ENCODE data around the gene ATG2B.

Gene ATG2B

GRCh38 chr14:96370528-96370927, 7.4 kb upstream of the ATG2B start:
- Histone ChIP-seq H3K27ac (replicated peaks; ENCODE audit: low read length) (no peak overlapping the region), H3K27me3 (ENCODE audit: control insufficient read depth in 3 of 3, insufficient read depth in 3 of 3, low read depth in 1 of 3, low read length in 3 of 3) (no peaks in the 10 kb centered on the region), H2BK5ac (ENCODE audit: low read length) (no peak overlapping the region), H2BK120ac (ENCODE audit: low read depth, low read length) (no peak overlapping the region), H4K8ac (ENCODE audit: low read depth, low read length) (no peak overlapping the region), H2AFZ (ENCODE audit: low read length) (no peak overlapping the region), H3K9me3 (replicated peaks in 1 of 2; ENCODE audit: control insufficient read depth in 2 of 2, insufficient read depth in 1 of 2, low read depth in 1 of 2, low read length in 2 of 2) (peaks cover 0 to 6% of the 10 kb centered on the region in 2 donors), H2BK12ac (ENCODE audit: low read length) (no peak overlapping the region), H3K79me1 (ENCODE audit: low read depth, low read length) (peaks cover 6% of the 10 kb centered on the region), H3K4me2 (ENCODE audit: insufficient read depth, low read length, poor library complexity, severe bottlenecking) (no peak overlapping the region), H2BK15ac (ENCODE audit: low read length) (no peak overlapping the region), H3K23ac (ENCODE audit: low read depth, low read length, poor library complexity) (no peak overlapping the region), H3K14ac (ENCODE audit: low read length) (no peak overlapping the region), H3K4me1 (ENCODE audit: control insufficient read depth in 2 of 2, insufficient read depth in 1 of 2, low read depth in 1 of 2, low read length in 2 of 2) (no peaks in the 10 kb centered on the region), H3K18ac (ENCODE audit: low read length) (no peak overlapping the region), H3K4ac (ENCODE audit: low read length) (no peak overlapping the region), H4K91ac (ENCODE audit: low read depth, low read length, poor library complexity) (no peak overlapping the region), H3K9ac (ENCODE audit: low read depth, low read length, poor library complexity) (no peak overlapping the region), H3K36me3 (replicated peaks in 1 of 2; ENCODE audit: control insufficient read depth in 2 of 2, insufficient read depth in 2 of 2, low read length in 2 of 2) (peaks cover 0 to 10% of the 10 kb centered on the region in 2 donors), H2AK5ac (ENCODE audit: low read depth, low read length) (no peak overlapping the region), H3K4me3 (ENCODE audit: low read length in 2 of 2) (no peak overlapping the region)
- no peak for DNase-seq (ENCODE audit: low spot score)
- WGBS, 2 donors (ENCODE audit: extremely low coverage in 2 of 2, insufficient read length in 2 of 2, insufficient replicate concordance in 1 of 2) = no CpG with 5 or more reads among the region's 5 CpGs

- Histone ChIP-seq H3K23ac (ENCODE audit: low read depth, low read length, poor library complexity) (no peak overlapping the region), H3K4ac (ENCODE audit: low read length) (no peak overlapping the region), H3K4me2 (ENCODE audit: insufficient read depth, low read length, poor library complexity, severe bottlenecking) (no peak overlapping the region), H3K36me3 (replicated peaks in 1 of 2; ENCODE audit: control insufficient read depth in 2 of 2, insufficient read depth in 2 of 2, low read length in 2 of 2) (peaks cover 0 to 10% of the 10 kb centered on the region in 2 donors), H3K79me1 (ENCODE audit: low read depth, low read length) (peaks cover 10% of the 10 kb centered on the region), H2BK15ac (ENCODE audit: low read length) (no peak overlapping the region), H3K9me3 (replicated peaks in 1 of 2; ENCODE audit: control insufficient read depth in 2 of 2, insufficient read depth in 1 of 2, low read depth in 1 of 2, low read length in 2 of 2) (peaks cover 0 to 6% of the 10 kb centered on the region in 2 donors), H3K4me3 (ENCODE audit: low read length in 2 of 2) (no peak overlapping the region), H4K8ac (ENCODE audit: low read depth, low read length) (no peak overlapping the region), H2AFZ (ENCODE audit: low read length) (no peak overlapping the region), H3K27me3 (ENCODE audit: control insufficient read depth in 3 of 3, insufficient read depth in 3 of 3, low read depth in 1 of 3, low read length in 3 of 3) (no peaks in the 10 kb centered on the region), H3K4me1 (ENCODE audit: control insufficient read depth in 2 of 2, insufficient read depth in 1 of 2, low read depth in 1 of 2, low read length in 2 of 2) (peaks cover 0 to 3% of the 10 kb centered on the region in 2 donors), H2BK120ac (ENCODE audit: low read depth, low read length) (no peak overlapping the region), H2AK5ac (ENCODE audit: low read depth, low read length) (no peak overlapping the region), H3K27ac (replicated peaks; ENCODE audit: low read length) (no peak overlapping the region), H2BK12ac (ENCODE audit: low read length) (no peak overlapping the region), H3K9ac (ENCODE audit: low read depth, low read length, poor library complexity) (no peak overlapping the region), H2BK5ac (ENCODE audit: low read length) (no peak overlapping the region), H4K91ac (ENCODE audit: low read depth, low read length, poor library complexity) (no peak overlapping the region), H3K18ac (ENCODE audit: low read length) (no peak overlapping the region), H3K14ac (ENCODE audit: low read length) (no peak overlapping the region)
- no CpG with 5 or more reads among the region's 1 CpG for WGBS, 2 donors (ENCODE audit: extremely low coverage in 2 of 2, insufficient read length in 2 of 2, insufficient replicate concordance in 1 of 2)
- no peak for DNase-seq (ENCODE audit: low spot score)
These were observed 5.4 kb upstream of the ATG2B start for GRCh38 chr14:96368534-96368933.

GRCh38 chr14:96364962-96365361, 1.8 kb upstream of the ATG2B start:
- H3K4me3 ChIP-seq (ENCODE audit: low read length in 2 of 2) = peak overlapping the region in 1 of 2 donors; percentile 94
- H2AFZ ChIP-seq (ENCODE audit: low read length) = no peak overlapping the region
- H4K91ac ChIP-seq (ENCODE audit: low read depth, low read length, poor library complexity) = no peak overlapping the region
- H2BK15ac ChIP-seq (ENCODE audit: low read length) = no peak overlapping the region
- H3K27ac ChIP-seq (replicated peaks; ENCODE audit: low read length) = no peak overlapping the region
- no peak overlapping the region for H2BK5ac ChIP-seq (ENCODE audit: low read length)
- no peak overlapping the region for H3K14ac ChIP-seq (ENCODE audit: low read length)
- no peak overlapping the region for H3K23ac ChIP-seq (ENCODE audit: low read depth, low read length, poor library complexity)
- peaks cover 0 to 7% of the 10 kb centered on the region in 2 donors for H3K36me3 ChIP-seq (replicated peaks in 1 of 2; ENCODE audit: control insufficient read depth in 2 of 2, insufficient read depth in 2 of 2, low read length in 2 of 2)
- WGBS, 2 donors (ENCODE audit: extremely low coverage in 2 of 2, insufficient read length in 2 of 2, insufficient replicate concordance in 1 of 2) = no CpG with 5 or more reads among the region's 1 CpG
- no peak overlapping the region for H3K18ac ChIP-seq (ENCODE audit: low read length)
- H3K4me1 ChIP-seq (ENCODE audit: control insufficient read depth in 2 of 2, insufficient read depth in 1 of 2, low read depth in 1 of 2, low read length in 2 of 2) = peaks cover 3 to 11% of the 10 kb centered on the region in 2 donors
- H4K8ac ChIP-seq (ENCODE audit: low read depth, low read length) = no peak overlapping the region
- H3K9me3 ChIP-seq (replicated peaks in 1 of 2; ENCODE audit: control insufficient read depth in 2 of 2, insufficient read depth in 1 of 2, low read depth in 1 of 2, low read length in 2 of 2) = peaks cover 0 to 6% of the 10 kb centered on the region in 2 donors
- H3K4me2 ChIP-seq (ENCODE audit: insufficient read depth, low read length, poor library complexity, severe bottlenecking) = no peak overlapping the region
- no peaks in the 10 kb centered on the region for H3K27me3 ChIP-seq (ENCODE audit: control insufficient read depth in 3 of 3, insufficient read depth in 3 of 3, low read depth in 1 of 3, low read length in 3 of 3)
- H3K9ac ChIP-seq (ENCODE audit: low read depth, low read length, poor library complexity) = no peak overlapping the region
- H3K79me1 ChIP-seq (ENCODE audit: low read depth, low read length) = peaks cover 9% of the 10 kb centered on the region
- H3K4ac ChIP-seq (ENCODE audit: low read length) = no peak overlapping the region
- H2AK5ac ChIP-seq (ENCODE audit: low read depth, low read length) = no peak overlapping the region
- no peak for DNase-seq (ENCODE audit: low spot score)
- H2BK12ac ChIP-seq (ENCODE audit: low read length) = no peak overlapping the region
- H2BK120ac ChIP-seq (ENCODE audit: low read depth, low read length) = no peak overlapping the region

- H3K4ac ChIP-seq (ENCODE audit: low read length) = no peak overlapping the region
- H3K14ac ChIP-seq (ENCODE audit: low read length) = peak overlapping the region; percentile 63
- H3K36me3 ChIP-seq (replicated peaks in 1 of 2; ENCODE audit: control insufficient read depth in 2 of 2, insufficient read depth in 2 of 2, low read length in 2 of 2) = no peaks in the 10 kb centered on the region
- H3K27ac ChIP-seq (replicated peaks; ENCODE audit: low read length) = no peak overlapping the region
- H2BK15ac ChIP-seq (ENCODE audit: low read length) = no peak overlapping the region
- H3K9me3 ChIP-seq (replicated peaks in 1 of 2; ENCODE audit: control insufficient read depth in 2 of 2, insufficient read depth in 1 of 2, low read depth in 1 of 2, low read length in 2 of 2) = no peaks in the 10 kb centered on the region
- H3K4me3 ChIP-seq (ENCODE audit: low read length in 2 of 2) = peak overlapping the region; percentile 94
- H3K18ac ChIP-seq (ENCODE audit: low read length) = peak overlapping the region; percentile 90
- H4K8ac ChIP-seq (ENCODE audit: low read depth, low read length) = no peak overlapping the region
- no peak for DNase-seq (ENCODE audit: low spot score)
- no peak overlapping the region for H2BK120ac ChIP-seq (ENCODE audit: low read depth, low read length)
- peaks cover 3 to 11% of the 10 kb centered on the region in 2 donors for H3K4me1 ChIP-seq (ENCODE audit: control insufficient read depth in 2 of 2, insufficient read depth in 1 of 2, low read depth in 1 of 2, low read length in 2 of 2)
- no peak overlapping the region for H2AK5ac ChIP-seq (ENCODE audit: low read depth, low read length)
- peak overlapping the region; percentile 80 for H3K9ac ChIP-seq (ENCODE audit: low read depth, low read length, poor library complexity)
- H3K27me3 ChIP-seq (ENCODE audit: control insufficient read depth in 3 of 3, insufficient read depth in 3 of 3, low read depth in 1 of 3, low read length in 3 of 3) = no peaks in the 10 kb centered on the region
- peak overlapping the region; percentile 29 for H2BK5ac ChIP-seq (ENCODE audit: low read length)
- WGBS, 2 donors (ENCODE audit: extremely low coverage in 2 of 2, insufficient read length in 2 of 2, insufficient replicate concordance in 1 of 2) = no CpG with 5 or more reads among the region's 38 CpGs
- peak overlapping the region; percentile 99 for H2AFZ ChIP-seq (ENCODE audit: low read length)
- H4K91ac ChIP-seq (ENCODE audit: low read depth, low read length, poor library complexity) = no peak overlapping the region
- no peak overlapping the region for H2BK12ac ChIP-seq (ENCODE audit: low read length)
- peak overlapping the region; percentile 78 for H3K23ac ChIP-seq (ENCODE audit: low read depth, low read length, poor library complexity)
- H3K4me2 ChIP-seq (ENCODE audit: insufficient read depth, low read length, poor library complexity, severe bottlenecking) = peak overlapping the region; percentile 77
- H3K79me1 ChIP-seq (ENCODE audit: low read depth, low read length) = peaks cover 5% of the 10 kb centered on the region
These were observed 703 bp upstream of the ATG2B start for GRCh38 chr14:96363751-96364336.

Data from neuronal stem cell (in vitro differentiated cells).